ENCODE results near the gene PRLH. TPM values are rescaled to one million over a fixed set of nuclear protein-coding genes. Genes with fewer than 3 reads are reported as not detected.
A peak's percentile ranks its signal among the peaks of the same experiment; 100 is the strongest.

PRLH gene
- total and polyA plus RNA-seq, 2 of the 13 experiments (the other 11 are each of a cell fraction or from before 2014, with no cell fraction given): not detected

- DNase-seq (ENCODE audit: low spot score): no peak
- CTCF ChIA-PET (ENCODE audit: low intra/inter-chr PET ratio, low total read pairs): no interaction called here
- H2AFZ ChIP-seq (ENCODE audit: low read length): no peak overlapping the region
- H3K4me1 ChIP-seq (ENCODE audit: insufficient read depth, low read length): peaks cover 99% of the 10 kb centered on the region
- H3K4me3 ChIP-seq (replicated peaks in 1 of 3; ENCODE audit: insufficient read depth in 1 of 3, low read depth in 2 of 3, low read length in 3 of 3): peak overlapping the region; percentile 42 to 69 (median 51); a peak in 5 of 6 replicates
- POLR2A ChIA-PET: interaction anchor here (0.8 to 3.3 kb wide), 3 partner anchors 9 to 18 kb away, joined by 3 to 40 read pairs (median 13); partner anchors contain the start of gene RAB17
- no peak for ATAC-seq
- H3K4me2 ChIP-seq (ENCODE audit: low read depth, low read length): peak overlapping the region; percentile 93
- FAIRE-seq: no peak
- H3K9me3 ChIP-seq (ENCODE audit: low read length): no peaks in the 10 kb centered on the region
- peaks cover 0 to 2% of the 10 kb centered on the region in 2 experiments; a peak in 1 of 5 replicates for H3K27me3 ChIP-seq (ENCODE audit: control insufficient read depth in 1 of 2, insufficient read depth in 2 of 2, low read length in 2 of 2)
- in situ Hi-C loops (cut with HindIII; ENCODE audit: extremely low pct_ligation_motif_present, low pct_unique_long_range_greater_than_20kb): loop anchor here (5.0 kb wide), 1 partner anchor 143 kb away; no protein-coding TSS in a partner anchor
- intact Hi-C loops (cut with micrococcal nuclease; ENCODE audit: unreplicated experiment): loop anchor here (2.0 kb wide), 1 partner anchor 15 kb away; no protein-coding TSS in a partner anchor
- H3K79me2 ChIP-seq (ENCODE audit: insufficient read depth, low read length): peaks cover 7% of the 10 kb centered on the region
- 72% methylated on average over 9 of the region's 9 CpGs for WGBS (ENCODE audit: low lambda C conversion rate)
- no peaks in the 10 kb centered on the region for H4K20me1 ChIP-seq (ENCODE audit: insufficient read depth, low read length)
- H3K9ac ChIP-seq (ENCODE audit: insufficient read depth, low read depth, low read length): peak overlapping the region; percentile 55
- H3K27ac ChIP-seq (ENCODE audit: extremely low read length, insufficient read depth, low read length): peak overlapping the region; percentile 70
- BruUV-seq (replicated peaks): TSS peak; percentile 54
- H3K36me3 ChIP-seq (replicated peaks in 1 of 2; ENCODE audit: control insufficient read depth in 1 of 2, insufficient read depth in 2 of 2, low read length in 2 of 2): no peaks in the 10 kb centered on the region
- TF ChIP-seq PREB (CRISPR knock-in tag; IDR thresholded peaks at IDR 0.05): no peak
- TF ChIP-seq ARID4A (CRISPR knock-in tag; IDR thresholded peaks at IDR 0.05; ENCODE audit: borderline replicate concordance): 0 out of 2 replicates have a peak, but pooled peaks have one; percentile 12
- TF ChIP-seq ZNF883 (CRISPR knock-in tag; IDR thresholded peaks at IDR 0.05; ENCODE audit: not compliant biosample characterization): peak; percentile 0
- TF ChIP-seq ZBTB43 (CRISPR knock-in tag; conservative IDR thresholded peaks at IDR 0.05): 0 out of 2 replicates have a peak, but pooled peaks have one; percentile 1
- TF ChIP-seq RBFOX2 (IDR thresholded peaks at IDR 0.05; ENCODE audit: low read depth, low read length): no peak
- 0 out of 2 replicates have a peak, but pooled peaks have one; percentile 6 for TF ChIP-seq EHMT2 (IDR thresholded peaks at IDR 0.05; ENCODE audit: borderline replicate concordance, low read depth, low read length)
- TF ChIP-seq AKAP8 (CRISPR knock-in tag; IDR thresholded peaks at IDR 0.05): no peak
- TF ChIP-seq ZGPAT (CRISPR knock-in tag; IDR thresholded peaks at IDR 0.05): no peak
- TF ChIP-seq ZSCAN30 (CRISPR knock-in tag; IDR thresholded peaks at IDR 0.05): 0 out of 2 replicates have a peak, but pooled peaks have one; percentile 7
- 0 out of 2 replicates have a peak, but pooled peaks have one; percentile 65 for TF ChIP-seq SNAI1 (CRISPR knock-in tag; IDR thresholded peaks at IDR 0.05; ENCODE audit: borderline replicate concordance)
- no peak for TF ChIP-seq ZMAT3 (CRISPR knock-in tag; conservative IDR thresholded peaks at IDR 0.05)
- TF ChIP-seq GFI1 (CRISPR knock-in tag; IDR thresholded peaks at IDR 0.05; ENCODE audit: borderline replicate concordance): no peak
- TF ChIP-seq ZNF510 (CRISPR knock-in tag; IDR thresholded peaks at IDR 0.05; ENCODE audit: low read depth): 0 out of 2 replicates have a peak, but pooled peaks have one; percentile 7
- no peak for TF ChIP-seq ZNF816 (CRISPR knock-in tag; IDR thresholded peaks at IDR 0.05; ENCODE audit: borderline replicate concordance)
- no peak for TF ChIP-seq BRCA1 (CRISPR knock-in tag; IDR thresholded peaks at IDR 0.05)
These were observed 33.2 kb downstream of the PRLH start for GRCh38 chr2:237599465-237600110.
